ENCODE results near the gene TNK2.

TNK2 gene

GRCh38 chr3:195877136-195877715, 31.1 kb downstream of the TNK2 start:
- no peaks in the 10 kb centered on the region for H3K4me1 ChIP-seq (ENCODE audit: insufficient read depth, low read length, severe bottlenecking)
- no peaks in the 10 kb centered on the region for H3F3A ChIP-seq (ENCODE audit: insufficient read depth, low read length)
- no peaks in the 10 kb centered on the region for H3K27me3 ChIP-seq (ENCODE audit: insufficient read depth, low read length)
- H3K36me3 ChIP-seq (ENCODE audit: insufficient read depth, low read length), result peaks cover 71% of the 10 kb centered on the region
- no peak overlapping the region for H3K9ac ChIP-seq (ENCODE audit: low read length)
- no peak overlapping the region for H3K4me2 ChIP-seq (ENCODE audit: low read length)
- H3K9me2 ChIP-seq (ENCODE audit: low read depth, low read length), result no peaks in the 10 kb centered on the region
- TF ChIP-seq CTCF (IDR thresholded peaks at IDR 0.05; ENCODE audit: low read length) (no peak), EZH2 (IDR thresholded peaks at IDR 0.05; ENCODE audit: borderline replicate concordance, low read length) (no peak)
- no peak overlapping the region for H3K4me3 ChIP-seq (ENCODE audit: low read depth, low read length, poor library complexity, severe bottlenecking)
- no peak overlapping the region for H2AFZ ChIP-seq (ENCODE audit: low read length)
- H3K79me2 ChIP-seq (ENCODE audit: insufficient read depth, low read length), result no peaks in the 10 kb centered on the region
- H3K27ac ChIP-seq (ENCODE audit: low read depth, low read length, poor library complexity, severe bottlenecking), result no peak overlapping the region
- no peaks in the 10 kb centered on the region for H4K20me1 ChIP-seq (ENCODE audit: insufficient read depth, low read length)
- H3K9me3 ChIP-seq (ENCODE audit: low read length), result no peaks in the 10 kb centered on the region

GRCh38 chr3:195876297-195877064, 31.9 kb downstream of the TNK2 start:
- H3K9me3 ChIP-seq (ENCODE audit: low read length), result no peaks in the 10 kb centered on the region
- no peaks in the 10 kb centered on the region for H4K20me1 ChIP-seq (ENCODE audit: insufficient read depth, low read length)
- TF ChIP-seq EZH2 (IDR thresholded peaks at IDR 0.05; ENCODE audit: borderline replicate concordance, low read length) (no peak), CTCF (IDR thresholded peaks at IDR 0.05; ENCODE audit: low read length) (no peak)
- H3K4me3 ChIP-seq (ENCODE audit: low read depth, low read length, poor library complexity, severe bottlenecking), result no peak overlapping the region
- H3K27ac ChIP-seq (ENCODE audit: low read depth, low read length, poor library complexity, severe bottlenecking), result no peak overlapping the region
- H3F3A ChIP-seq (ENCODE audit: insufficient read depth, low read length), result no peaks in the 10 kb centered on the region
- no peak overlapping the region for H3K4me2 ChIP-seq (ENCODE audit: low read length)
- no peaks in the 10 kb centered on the region for H3K4me1 ChIP-seq (ENCODE audit: insufficient read depth, low read length, severe bottlenecking)
- no peaks in the 10 kb centered on the region for H3K27me3 ChIP-seq (ENCODE audit: insufficient read depth, low read length)
- no peak overlapping the region for H3K9ac ChIP-seq (ENCODE audit: low read length)
- no peaks in the 10 kb centered on the region for H3K9me2 ChIP-seq (ENCODE audit: low read depth, low read length)
- H3K36me3 ChIP-seq (ENCODE audit: insufficient read depth, low read length), result peaks cover 71% of the 10 kb centered on the region
- H3K79me2 ChIP-seq (ENCODE audit: insufficient read depth, low read length), result no peaks in the 10 kb centered on the region
- no peak overlapping the region for H2AFZ ChIP-seq (ENCODE audit: low read length)

GRCh38 chr3:195875482-195876236, 32.7 kb downstream of the TNK2 start:
- H3K9me2 ChIP-seq (ENCODE audit: low read depth, low read length), result no peaks in the 10 kb centered on the region
- H3K4me1 ChIP-seq (ENCODE audit: insufficient read depth, low read length, severe bottlenecking), result no peaks in the 10 kb centered on the region
- no peaks in the 10 kb centered on the region for H3K79me2 ChIP-seq (ENCODE audit: insufficient read depth, low read length)
- peaks cover 78% of the 10 kb centered on the region for H3K36me3 ChIP-seq (ENCODE audit: insufficient read depth, low read length)
- no peaks in the 10 kb centered on the region for H3K27me3 ChIP-seq (ENCODE audit: insufficient read depth, low read length)
- H3K9me3 ChIP-seq (ENCODE audit: low read length), result no peaks in the 10 kb centered on the region
- no peak for TF ChIP-seq EZH2 (IDR thresholded peaks at IDR 0.05; ENCODE audit: borderline replicate concordance, low read length)
- no peak for TF ChIP-seq CTCF (IDR thresholded peaks at IDR 0.05; ENCODE audit: low read length)
- H2AFZ ChIP-seq (ENCODE audit: low read length), result no peak overlapping the region
- no peak overlapping the region for H3K4me2 ChIP-seq (ENCODE audit: low read length)
- no peaks in the 10 kb centered on the region for H3F3A ChIP-seq (ENCODE audit: insufficient read depth, low read length)
- H3K9ac ChIP-seq (ENCODE audit: low read length), result no peak overlapping the region
- no peak overlapping the region for H3K27ac ChIP-seq (ENCODE audit: low read depth, low read length, poor library complexity, severe bottlenecking)
- H4K20me1 ChIP-seq (ENCODE audit: insufficient read depth, low read length), result no peaks in the 10 kb centered on the region
- no peak overlapping the region for H3K4me3 ChIP-seq (ENCODE audit: low read depth, low read length, poor library complexity, severe bottlenecking)
